Occipital lobe (tissue), 2 donors: ENCODE data around the gene HSF2BP. TPM values are rescaled to one million over a fixed set of nuclear protein-coding genes. Genes with fewer than 3 reads are reported as not detected.
"Not testable (repeated sequence)": the region's sequence is repeated elsewhere in the genome, so short reads cannot be mapped to it uniquely, and the experiment has no call there.

ENCODE experiments used
- DNase-seq: peaks from one replicate; lab custom pipeline; 2025; lab: John Stamatoyannopoulos, UW
- total RNA-seq: library from RNA; depleted of rRNA; stranded (reverse); fragments of >200 nt; gene quantifications from one replicate; pipeline ENCODE4 v1.2.3, GENCODE V29; 2014

HSF2BP gene
- total RNA-seq, 1 donor from 2014 or later = 3.9 TPM

DNA sequence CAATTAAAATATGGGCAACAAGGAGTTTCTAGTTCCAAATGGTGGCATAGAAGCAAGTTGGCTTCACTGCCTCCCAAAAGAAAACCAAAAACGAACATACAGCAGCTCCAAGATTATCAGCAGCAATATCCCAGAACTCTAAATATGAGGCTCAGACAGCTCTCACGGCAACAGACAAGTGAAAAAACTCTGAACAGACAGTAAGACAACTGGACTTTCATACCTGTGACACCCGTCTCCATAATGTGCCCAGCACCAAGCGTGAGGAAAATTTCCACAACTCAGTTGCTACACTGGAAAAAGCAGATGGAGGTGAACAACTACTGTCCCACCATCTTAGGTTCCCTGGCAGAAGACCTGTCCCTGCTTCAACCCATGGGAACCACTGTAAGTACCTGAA is 39.9 kb downstream of the HSF2BP start:
- no peak for DNase-seq

GRCh38 chr21:43618940-43619339 is 40.3 kb downstream of the HSF2BP start:
- no peak for DNase-seq

DNA sequence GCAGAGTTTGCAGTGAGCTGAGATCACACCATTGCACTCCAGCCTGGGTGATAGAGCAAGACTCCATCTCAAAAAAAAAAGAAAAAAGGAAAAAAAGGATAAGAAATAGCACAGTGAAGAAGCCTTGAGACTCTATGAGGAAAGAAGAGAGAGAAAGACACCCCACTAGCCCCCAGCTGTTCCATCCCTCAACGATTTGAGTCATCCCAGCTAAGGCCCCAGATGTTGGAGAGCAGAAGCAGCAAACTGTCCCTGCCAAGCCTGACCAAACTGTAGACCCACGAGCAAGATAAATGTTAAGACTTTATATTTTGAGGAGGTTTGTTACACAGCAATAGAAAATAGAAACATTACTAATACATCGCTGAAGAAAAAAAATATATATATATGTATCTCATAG is 42.4 kb downstream of the HSF2BP start:
- DNase-seq = not testable (repeated sequence)

DNA sequence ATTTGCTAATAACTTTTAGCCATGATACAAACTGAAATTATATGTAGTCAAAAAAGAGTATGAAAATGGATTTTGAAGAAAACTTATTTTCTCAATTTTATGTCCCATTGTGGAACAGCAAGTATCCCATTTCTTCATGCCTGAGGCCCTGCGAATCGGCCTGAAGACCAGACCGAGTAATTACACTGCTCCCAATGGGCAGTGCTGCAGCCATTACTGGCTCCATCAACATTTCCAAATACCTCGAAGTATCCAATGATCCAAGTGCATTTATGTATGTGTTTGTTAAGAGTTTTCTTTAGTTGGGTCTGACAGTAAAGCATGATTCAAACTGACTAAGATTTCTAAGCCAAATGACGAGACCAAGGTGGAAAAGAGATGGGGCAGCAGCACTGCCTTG is 44.4 kb downstream of the HSF2BP start:
- no peak for DNase-seq

GRCh38 chr21:43613755-43614638 is 45.3 kb downstream of the HSF2BP start:
- no peak for DNase-seq

DNA sequence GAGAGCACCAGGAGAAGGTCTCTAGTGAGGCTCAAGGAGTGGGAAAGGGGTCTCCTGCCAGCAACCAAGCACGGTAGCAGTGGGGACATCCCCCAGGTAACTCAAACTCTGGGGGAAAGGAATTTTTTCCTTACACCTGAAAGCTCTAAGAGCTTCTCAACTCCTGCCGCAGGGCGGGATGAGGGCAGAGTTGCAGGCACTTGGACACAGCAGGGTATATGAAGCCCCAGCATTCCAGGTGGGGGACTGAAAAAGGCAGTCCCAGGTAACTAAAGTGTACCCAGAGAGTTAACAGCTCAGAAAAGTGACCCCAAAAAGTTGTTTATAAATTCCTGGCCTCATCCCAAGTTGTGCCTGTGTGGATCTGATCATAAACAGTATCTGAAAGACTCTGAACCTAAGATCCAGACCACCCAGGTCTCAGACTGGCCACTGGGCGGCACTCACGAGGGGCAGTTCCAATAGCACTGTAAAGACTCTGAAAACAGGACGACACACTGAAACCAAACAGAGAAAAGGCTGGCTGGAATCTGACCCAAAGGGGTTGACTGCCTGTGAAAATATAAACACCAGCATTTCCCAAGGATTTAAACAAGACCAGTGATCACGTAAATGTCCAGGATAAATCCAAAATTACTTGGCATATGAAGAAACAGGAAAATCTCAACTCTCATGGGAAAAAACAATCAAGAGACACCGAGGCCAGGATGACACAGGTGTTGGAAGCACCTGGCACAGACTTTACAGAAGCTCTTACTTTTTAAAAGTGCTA is 47.5 kb downstream of the HSF2BP start:
- no peak for DNase-seq

- no peak for DNase-seq
Measured at GRCh38 chr21:43609501-43610340, 49.6 kb downstream of the HSF2BP start.

GRCh38 chr21:43608664-43609063 is 50.6 kb downstream of the HSF2BP start:
- DNase-seq = no peak

GRCh38 chr21:43608225-43608624 is 51.1 kb downstream of the HSF2BP start:
- no peak for DNase-seq

GRCh38 chr21:43605320-43606215 is 53.7 kb downstream of the HSF2BP start:
- no peak for DNase-seq

GRCh38 chr21:43604505-43605204 is 54.6 kb downstream of the HSF2BP start:
- DNase-seq = no peak

DNA sequence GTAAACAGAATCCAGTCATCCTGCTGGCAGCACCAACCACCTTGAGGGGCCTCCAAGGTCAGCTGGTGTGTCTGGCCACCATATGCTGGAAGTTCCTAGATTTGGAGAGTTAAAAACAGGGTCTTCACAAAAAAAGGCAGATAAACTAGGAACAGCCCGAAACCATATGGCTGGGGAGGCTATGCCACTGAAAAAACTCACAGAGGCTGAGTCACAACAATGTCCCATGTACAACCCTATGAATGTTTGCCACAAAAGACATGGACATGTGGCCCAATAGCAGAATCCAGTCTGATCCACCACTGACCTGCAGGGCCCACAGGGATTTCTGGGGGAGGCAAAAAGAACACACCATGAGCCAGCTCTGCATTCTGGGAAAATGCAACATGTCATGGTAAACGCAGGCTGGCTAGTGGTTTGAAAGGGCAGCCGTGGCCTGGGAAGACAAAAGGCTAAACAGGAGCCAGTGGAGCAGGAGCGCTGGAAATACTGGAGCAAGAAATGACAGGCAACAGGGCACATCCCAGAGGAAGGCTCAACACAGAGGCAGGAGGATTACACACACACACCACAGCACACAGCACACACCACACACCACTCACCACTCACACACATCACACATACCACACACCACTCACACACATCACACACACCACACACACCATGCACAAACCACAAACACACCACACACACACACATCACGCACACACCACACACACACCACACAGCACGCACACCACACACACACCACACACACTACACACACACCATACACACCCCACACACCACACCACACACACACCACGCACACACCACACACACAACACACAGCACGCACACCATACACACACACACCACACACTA is 55.4 kb downstream of the HSF2BP start:
- DNase-seq = no peak

GRCh38 chr21:43603233-43603626 is 56.1 kb downstream of the HSF2BP start:
- DNase-seq = no peak

GRCh38 chr21:43602266-43603232 is 56.7 kb downstream of the HSF2BP start:
- no peak for DNase-seq

GRCh38 chr21:43600642-43601402 is 58.5 kb downstream of the HSF2BP start:
- DNase-seq = no peak

DNA sequence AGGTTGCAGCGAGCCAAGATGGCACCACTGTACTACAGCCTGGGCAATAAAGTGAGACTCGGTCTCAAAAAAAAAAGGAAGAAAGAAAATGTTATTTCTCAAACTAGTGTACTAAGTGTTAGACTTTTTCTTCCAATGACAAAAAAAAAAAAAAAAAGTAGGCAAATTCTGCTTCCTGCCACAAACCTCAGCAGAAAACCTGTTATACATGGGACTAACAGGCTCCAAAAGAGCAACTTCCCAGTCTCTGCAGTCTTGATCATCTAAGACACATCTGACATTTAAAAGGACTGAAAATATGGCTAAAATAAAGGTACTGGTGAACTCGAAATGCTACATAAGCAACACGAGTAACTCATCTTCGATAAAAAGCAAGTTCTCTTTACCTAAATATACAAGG is 59.6 kb downstream of the HSF2BP start:
- no peak for DNase-seq
